ENCODE measurements around the gene CRACDL. TPM values are rescaled to one million over a fixed set of nuclear protein-coding genes. Genes with fewer than 3 reads are reported as not detected.
A peak's percentile ranks its signal among the peaks of the same experiment; 100 is the strongest.

CRACDL gene
- total and polyA plus RNA-seq, 2 donors (not counting 3 experiments of a cell fraction or from before 2014, with no cell fraction given) = 0.92 to 6.3 TPM

DNA sequence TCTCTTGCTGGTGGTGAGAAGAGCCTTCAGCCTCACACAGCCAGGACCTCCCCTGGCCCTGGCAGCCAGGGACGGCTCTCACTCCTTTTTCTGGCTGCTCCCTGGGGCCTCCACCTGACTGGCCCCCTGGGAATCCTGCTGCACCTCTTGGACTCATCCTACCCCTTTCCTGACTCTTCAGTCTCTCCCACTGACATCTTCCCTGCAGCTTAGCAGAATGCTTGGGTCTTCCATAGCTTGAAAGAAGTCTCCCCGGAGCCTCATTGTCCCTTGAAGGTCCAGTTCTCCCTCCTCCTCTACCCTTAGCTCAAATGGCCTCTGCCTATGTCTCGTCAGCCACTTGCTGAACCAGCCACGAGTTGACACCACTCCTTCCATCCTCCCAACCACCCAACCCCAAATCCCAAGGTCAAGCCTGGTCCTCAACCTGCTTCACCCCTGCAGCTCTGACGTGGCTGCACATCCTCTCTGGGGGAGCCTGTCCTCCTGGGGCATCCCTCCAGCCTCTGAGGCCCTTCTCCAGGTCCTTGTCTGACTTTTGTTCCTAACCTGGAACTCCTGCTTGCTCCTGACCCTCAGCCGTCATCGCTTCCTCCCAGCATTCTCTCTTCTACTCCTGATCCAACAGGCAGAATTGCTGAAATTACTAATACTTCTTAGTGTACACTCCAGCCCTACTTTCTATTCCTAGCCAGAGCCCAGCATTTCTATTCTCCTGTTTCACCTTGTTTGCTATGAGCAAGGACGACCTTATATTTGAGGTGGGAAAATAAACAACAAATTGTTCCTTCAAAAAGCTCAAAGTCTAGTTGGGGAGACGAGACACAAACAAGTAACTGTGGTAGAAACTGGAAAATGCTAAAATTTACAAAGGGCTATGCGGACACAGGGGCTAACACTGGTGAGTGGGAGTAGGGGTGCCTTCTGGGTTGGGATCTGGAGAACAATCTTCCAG lies 136.4 kb downstream of the CRACDL start:
- Histone ChIP-seq H3K79me2 (ENCODE audit: control insufficient read depth, insufficient read depth, low read length) (no peaks in the 10 kb centered on the region), H3K4me2 (ENCODE audit: insufficient read depth, low read length) (peak overlapping the region; percentile 12), H3K4me1 (ENCODE audit: control insufficient read depth, extremely low read depth, insufficient read depth, low read length) (peaks cover 33% of the 10 kb centered on the region), H3K36me3 (ENCODE audit: control insufficient read depth in 2 of 2, extremely low read depth in 1 of 2, insufficient read depth in 2 of 2, low read length in 2 of 2) (no peaks in the 10 kb centered on the region), H4K20me1 (replicated peaks; ENCODE audit: control insufficient read depth, extremely low read depth, insufficient read depth, low read length) (no peaks in the 10 kb centered on the region), H3K9me3 (replicated peaks; ENCODE audit: control insufficient read depth, insufficient read depth, low read length) (no peaks in the 10 kb centered on the region), H3K9me1 (replicated peaks; ENCODE audit: control insufficient read depth, extremely low read depth, insufficient read depth, low read length) (no peaks in the 10 kb centered on the region), H2AFZ (ENCODE audit: low read depth, low read length) (peak overlapping the region; percentile 9), H3K4me3 (replicated peaks in 1 of 3; ENCODE audit: insufficient read depth in 1 of 3, low read depth in 1 of 3, low read length in 3 of 3) (no peak overlapping the region), H3K27me3 (ENCODE audit: control insufficient read depth in 2 of 2, insufficient read depth in 2 of 2, low read length in 2 of 2) (no peaks in the 10 kb centered on the region), H3K9ac (replicated peaks; ENCODE audit: extremely low read depth, insufficient read depth, low read length) (peak overlapping the region; percentile 55), H3K27ac (ENCODE audit: insufficient read depth, low read depth, low read length) (peak overlapping the region; percentile 85)
- no TSS peak for BruUV-seq (replicated peaks)
- POLR2A ChIA-PET = no interaction called here
- FAIRE-seq (peak; percentile 12), DNase-seq (ENCODE audit: low read depth, low spot score) (no peak)
- dilution Hi-C loops (cut with MboI; ENCODE audit: extremely low pct_ligation_motif_present, low sequenced_read_pairs) (no loop called here), intact Hi-C loops (cut with micrococcal nuclease) (loop anchor here (1.0 kb wide), 4 partner anchors 23 to 72 kb away; no protein-coding TSS in a partner anchor)
- CTCF ChIA-PET = interaction anchor here (0.6 to 1.5 kb wide), 8 partner anchors 8 to 151 kb away, joined by 3 to 5 read pairs (median 3); no protein-coding TSS in a partner anchor
- TF ChIP-seq POLR2A (IDR thresholded peaks at IDR 0.05; ENCODE audit: low read depth, low read length) (peak; percentile 1), FOS (IDR thresholded peaks at IDR 0.05; ENCODE audit: borderline replicate concordance, insufficient read depth, low read length) (no peak)

DNA sequence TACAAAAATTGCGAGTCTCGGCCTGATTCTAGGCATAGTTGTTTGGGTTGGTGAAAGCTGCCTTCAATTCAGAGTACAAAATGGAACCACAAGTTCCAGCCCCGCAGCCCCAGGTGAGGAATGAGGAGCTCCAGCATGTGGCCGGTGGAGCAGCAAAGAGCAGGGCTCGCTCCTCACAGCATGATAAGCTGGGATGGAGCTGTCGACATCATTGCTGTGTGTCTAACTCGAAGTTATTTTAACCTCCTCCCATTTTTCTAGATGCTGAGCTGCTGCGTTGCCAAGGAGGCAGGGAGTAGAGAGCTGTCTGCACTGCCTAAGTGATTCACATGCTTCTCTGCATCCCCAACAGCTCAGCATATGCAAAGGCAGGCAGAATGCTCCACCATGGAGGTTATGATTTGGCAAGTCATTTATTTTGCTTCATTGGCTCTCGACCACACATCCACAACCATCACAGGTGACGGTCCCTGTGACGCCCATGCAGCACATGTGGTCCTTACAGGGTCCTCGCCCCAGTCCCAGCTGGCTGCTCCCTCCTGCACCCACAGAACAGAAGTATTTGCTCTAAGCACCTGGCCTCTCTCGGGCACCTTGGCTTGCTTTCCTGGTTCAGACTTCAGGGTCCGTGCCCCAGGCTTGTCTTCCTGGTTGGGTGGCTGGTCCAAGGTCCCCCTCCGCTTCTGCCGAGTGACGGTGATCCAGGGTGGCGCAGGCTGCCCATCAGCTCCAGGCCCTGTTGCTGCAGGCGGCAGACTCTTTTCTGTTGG lies 139.1 kb downstream of the CRACDL start:
- Histone ChIP-seq H3K4me1 (ENCODE audit: control insufficient read depth, extremely low read depth, insufficient read depth, low read length) (peaks cover 43% of the 10 kb centered on the region), H3K9me1 (replicated peaks; ENCODE audit: control insufficient read depth, extremely low read depth, insufficient read depth, low read length) (no peaks in the 10 kb centered on the region), H3K4me2 (ENCODE audit: insufficient read depth, low read length) (no peak overlapping the region), H3K27me3 (ENCODE audit: control insufficient read depth in 2 of 2, insufficient read depth in 2 of 2, low read length in 2 of 2) (no peaks in the 10 kb centered on the region), H3K4me3 (replicated peaks in 1 of 3; ENCODE audit: insufficient read depth in 1 of 3, low read depth in 1 of 3, low read length in 3 of 3) (no peak overlapping the region), H3K27ac (ENCODE audit: insufficient read depth, low read depth, low read length) (no peak overlapping the region), H3K9me3 (replicated peaks; ENCODE audit: control insufficient read depth, insufficient read depth, low read length) (no peaks in the 10 kb centered on the region), H3K79me2 (ENCODE audit: control insufficient read depth, insufficient read depth, low read length) (no peaks in the 10 kb centered on the region), H3K9ac (replicated peaks; ENCODE audit: extremely low read depth, insufficient read depth, low read length) (no peak overlapping the region), H3K36me3 (ENCODE audit: control insufficient read depth in 2 of 2, extremely low read depth in 1 of 2, insufficient read depth in 2 of 2, low read length in 2 of 2) (no peaks in the 10 kb centered on the region), H2AFZ (ENCODE audit: low read depth, low read length) (no peak overlapping the region), H4K20me1 (replicated peaks; ENCODE audit: control insufficient read depth, extremely low read depth, insufficient read depth, low read length) (no peaks in the 10 kb centered on the region)
- no TSS peak for BruUV-seq (replicated peaks)
- no peak for DNase-seq (ENCODE audit: low read depth, low spot score)
- no peak for FAIRE-seq
- dilution Hi-C loops (cut with MboI; ENCODE audit: extremely low pct_ligation_motif_present, low sequenced_read_pairs) (no loop called here), intact Hi-C loops (cut with micrococcal nuclease) (no loop called here)
- ChIA-PET CTCF (interaction anchor here (0.9 to 2.1 kb wide), 7 partner anchors 9 to 148 kb away, joined by 3 to 10 read pairs (median 5); no protein-coding TSS in a partner anchor), POLR2A (no interaction called here)
- TF ChIP-seq, protein P1, sequence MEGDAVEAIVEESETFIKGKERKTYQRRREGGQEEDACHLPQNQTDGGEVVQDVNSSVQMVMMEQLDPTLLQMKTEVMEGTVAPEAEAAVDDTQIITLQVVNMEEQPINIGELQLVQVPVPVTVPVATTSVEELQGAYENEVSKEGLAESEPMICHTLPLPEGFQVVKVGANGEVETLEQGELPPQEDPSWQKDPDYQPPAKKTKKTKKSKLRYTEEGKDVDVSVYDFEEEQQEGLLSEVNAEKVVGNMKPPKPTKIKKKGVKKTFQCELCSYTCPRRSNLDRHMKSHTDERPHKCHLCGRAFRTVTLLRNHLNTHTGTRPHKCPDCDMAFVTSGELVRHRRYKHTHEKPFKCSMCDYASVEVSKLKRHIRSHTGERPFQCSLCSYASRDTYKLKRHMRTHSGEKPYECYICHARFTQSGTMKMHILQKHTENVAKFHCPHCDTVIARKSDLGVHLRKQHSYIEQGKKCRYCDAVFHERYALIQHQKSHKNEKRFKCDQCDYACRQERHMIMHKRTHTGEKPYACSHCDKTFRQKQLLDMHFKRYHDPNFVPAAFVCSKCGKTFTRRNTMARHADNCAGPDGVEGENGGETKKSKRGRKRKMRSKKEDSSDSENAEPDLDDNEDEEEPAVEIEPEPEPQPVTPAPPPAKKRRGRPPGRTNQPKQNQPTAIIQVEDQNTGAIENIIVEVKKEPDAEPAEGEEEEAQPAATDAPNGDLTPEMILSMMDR (IDR thresholded peaks at IDR 0.05; ENCODE audit: extremely low read depth in 1 of 2, insufficient read depth in 1 of 2, low read depth in 1 of 2, low read length in 2 of 2) = no peak
- TF ChIP-seq GATA2 (IDR thresholded peaks at IDR 0.05; ENCODE audit: insufficient read depth, insufficient read length, low read depth, low read length) = no peak
- TF ChIP-seq MYC (IDR thresholded peaks at IDR 0.05; ENCODE audit: low read depth, low read length) = no peak
- no peak for TF ChIP-seq POLR2AphosphoS5 (IDR thresholded peaks at IDR 0.05; ENCODE audit: insufficient read depth, low read depth, low read length)
- TF ChIP-seq POLR2A (IDR thresholded peaks at IDR 0.05; ENCODE audit: low read depth, low read length) = no peak
- no peak for TF ChIP-seq JUN (IDR thresholded peaks at IDR 0.05; ENCODE audit: borderline replicate concordance, insufficient read depth, insufficient read length, low read depth)
- TF ChIP-seq, protein P2, sequence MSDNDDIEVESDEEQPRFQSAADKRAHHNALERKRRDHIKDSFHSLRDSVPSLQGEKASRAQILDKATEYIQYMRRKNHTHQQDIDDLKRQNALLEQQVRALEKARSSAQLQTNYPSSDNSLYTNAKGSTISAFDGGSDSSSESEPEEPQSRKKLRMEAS (IDR thresholded peaks at IDR 0.05; ENCODE audit: insufficient read depth, insufficient read length) = no peak
